ENCODE measurements around the gene GABRB3.

GABRB3 gene

DNA sequence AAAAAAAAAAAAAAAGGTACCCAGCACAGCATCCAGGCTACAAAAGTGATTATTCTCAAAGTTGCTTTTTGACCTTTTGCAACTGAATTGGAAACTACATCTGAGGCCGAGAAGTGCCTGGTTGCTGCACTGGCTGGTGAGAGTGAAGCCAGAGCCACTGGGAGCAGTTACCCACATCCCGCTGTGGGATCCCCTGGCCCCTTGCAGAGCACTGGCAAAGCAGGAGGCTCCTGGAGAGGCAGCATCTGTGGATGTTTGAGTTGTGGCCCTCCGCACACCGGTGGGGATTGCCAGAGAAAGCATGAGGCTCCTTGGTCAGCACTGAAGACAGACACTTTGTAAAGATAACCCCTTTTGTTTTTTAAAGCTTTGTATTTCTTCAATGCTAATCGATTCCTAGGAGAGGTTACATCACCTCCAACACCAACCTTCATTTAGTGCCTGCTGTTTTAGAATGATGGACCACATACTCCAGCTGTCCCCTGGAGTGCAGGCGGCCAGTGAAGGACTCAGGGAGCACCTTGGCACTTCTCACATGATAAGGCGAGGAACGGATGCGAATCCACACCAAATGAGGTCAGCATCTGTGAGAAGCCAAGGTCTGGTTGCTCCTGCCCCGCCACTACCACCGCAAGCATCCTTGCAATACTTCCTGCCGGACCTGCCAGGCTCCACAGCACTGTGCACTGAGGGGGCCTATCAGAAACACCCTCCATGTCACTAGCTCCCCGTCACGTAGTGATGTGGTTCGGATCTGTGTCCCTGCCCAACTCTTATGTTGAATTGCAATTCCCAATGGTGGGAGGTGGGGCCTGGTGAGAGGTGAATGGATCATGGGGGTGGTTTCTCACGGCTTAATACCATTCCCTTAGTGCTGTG, 256.5 kb downstream of the GABRB3 start:
- H3K9ac ChIP-seq (ENCODE audit: low read length), result no peak overlapping the region
- no peak overlapping the region for H3K4me3 ChIP-seq (ENCODE audit: low read depth, low read length)
- H2BK12ac ChIP-seq (ENCODE audit: low read length), result no peak overlapping the region
- no peak overlapping the region for H4K12ac ChIP-seq (ENCODE audit: low read depth, low read length)
- no peak overlapping the region for H3K23ac ChIP-seq (ENCODE audit: low read length)
- H3K18ac ChIP-seq (ENCODE audit: low read length), result no peak overlapping the region
- no peak overlapping the region for H3K4me2 ChIP-seq (ENCODE audit: low read length)
- peaks cover 2% of the 10 kb centered on the region for H3K79me2 ChIP-seq (ENCODE audit: control insufficient read depth, insufficient read depth, low read length, poor library complexity)
- DNase-seq, result no peak
- no peak overlapping the region for H2AK5ac ChIP-seq (ENCODE audit: low read length)
- H4K8ac ChIP-seq (ENCODE audit: low read depth, low read length), result no peak overlapping the region
- no peak overlapping the region for H3K14ac ChIP-seq (ENCODE audit: low read length)
- H3K9me3 ChIP-seq (ENCODE audit: insufficient read depth, low read depth, low read length), result no peaks in the 10 kb centered on the region
- H3K27ac ChIP-seq (ENCODE audit: low read depth, low read length), result no peak overlapping the region
- no peaks in the 10 kb centered on the region for H3K27me3 ChIP-seq (ENCODE audit: insufficient read depth, low read length)
- no peaks in the 10 kb centered on the region for H3K4me1 ChIP-seq (ENCODE audit: control insufficient read depth in 1 of 2, insufficient read depth in 2 of 2, low read length in 2 of 2)
- H3K36me3 ChIP-seq (ENCODE audit: control insufficient read depth in 1 of 2, insufficient read depth in 2 of 2, low read length in 2 of 2), result no peaks in the 10 kb centered on the region
- no peak overlapping the region for H2BK120ac ChIP-seq (ENCODE audit: insufficient read depth, low read length, poor library complexity)
- WGBS (ENCODE audit: extremely low coverage, insufficient coverage, insufficient read length), result no CpG with 5 or more reads among the region's 16 CpGs
- no peaks in the 10 kb centered on the region for H3K79me1 ChIP-seq (ENCODE audit: low read length)
- H2AFZ ChIP-seq (ENCODE audit: insufficient read depth, low read length, poor library complexity), result no peak overlapping the region
- no peak overlapping the region for H3K4ac ChIP-seq (ENCODE audit: low read depth, low read length)
- H4K91ac ChIP-seq (ENCODE audit: low read depth, low read length), result no peak overlapping the region
- H2BK5ac ChIP-seq (ENCODE audit: low read depth, low read length, poor library complexity), result no peak overlapping the region

DNA sequence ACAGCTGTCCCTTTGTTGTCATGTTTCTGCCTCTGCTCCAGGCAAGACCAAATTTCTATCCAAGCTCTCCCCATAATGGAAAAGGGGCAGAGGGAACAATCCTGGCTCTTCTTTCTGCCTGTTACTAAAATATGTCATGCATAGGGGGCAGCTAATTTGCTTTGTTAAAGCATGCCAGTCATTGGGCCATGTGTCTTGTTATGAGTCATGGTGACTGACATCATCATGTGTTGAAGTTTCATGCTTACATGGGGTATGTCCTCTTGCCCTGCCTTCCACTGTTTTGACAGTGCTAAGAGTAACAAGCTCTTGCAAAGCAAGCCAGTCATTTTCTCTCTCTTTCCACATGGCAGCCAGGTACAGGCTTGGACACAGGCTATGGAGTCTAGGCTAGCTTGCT, 268.9 kb downstream of the GABRB3 start:
- H3K79me2 ChIP-seq (ENCODE audit: control insufficient read depth, insufficient read depth, low read length, poor library complexity), result no peaks in the 10 kb centered on the region
- H2AFZ ChIP-seq (ENCODE audit: insufficient read depth, low read length, poor library complexity), result no peak overlapping the region
- H3K4ac ChIP-seq (ENCODE audit: low read depth, low read length), result no peak overlapping the region
- H2AK5ac ChIP-seq (ENCODE audit: low read length), result no peak overlapping the region
- no peak overlapping the region for H3K18ac ChIP-seq (ENCODE audit: low read length)
- peak in 1 of 2 donors; percentile 15 for DNase-seq
- no peak overlapping the region for H3K14ac ChIP-seq (ENCODE audit: low read length)
- no peak overlapping the region for H3K27ac ChIP-seq (ENCODE audit: low read depth, low read length)
- H4K12ac ChIP-seq (ENCODE audit: low read depth, low read length), result no peak overlapping the region
- H2BK120ac ChIP-seq (ENCODE audit: insufficient read depth, low read length, poor library complexity), result no peak overlapping the region
- H3K79me1 ChIP-seq (ENCODE audit: low read length), result no peaks in the 10 kb centered on the region
- no peak overlapping the region for H4K91ac ChIP-seq (ENCODE audit: low read depth, low read length)
- H2BK5ac ChIP-seq (ENCODE audit: low read depth, low read length, poor library complexity), result no peak overlapping the region
- no peak overlapping the region for H4K8ac ChIP-seq (ENCODE audit: low read depth, low read length)
- H3K4me1 ChIP-seq (ENCODE audit: control insufficient read depth in 1 of 2, insufficient read depth in 2 of 2, low read length in 2 of 2), result no peaks in the 10 kb centered on the region
- H3K9ac ChIP-seq (ENCODE audit: low read length), result no peak overlapping the region
- H3K4me2 ChIP-seq (ENCODE audit: low read length), result no peak overlapping the region
- H2BK12ac ChIP-seq (ENCODE audit: low read length), result no peak overlapping the region
- no peaks in the 10 kb centered on the region for H3K27me3 ChIP-seq (ENCODE audit: insufficient read depth, low read length)
- no peak overlapping the region for H3K23ac ChIP-seq (ENCODE audit: low read length)
- no peaks in the 10 kb centered on the region for H3K36me3 ChIP-seq (ENCODE audit: control insufficient read depth in 1 of 2, insufficient read depth in 2 of 2, low read length in 2 of 2)
- no peaks in the 10 kb centered on the region for H3K9me3 ChIP-seq (ENCODE audit: insufficient read depth, low read depth, low read length)
- no peak overlapping the region for H3K4me3 ChIP-seq (ENCODE audit: low read depth, low read length)

Measured in trophoblast cell (in vitro differentiated cells and primary cell).